Measurements from ENCODE around the gene PITPNM3.

DNA sequence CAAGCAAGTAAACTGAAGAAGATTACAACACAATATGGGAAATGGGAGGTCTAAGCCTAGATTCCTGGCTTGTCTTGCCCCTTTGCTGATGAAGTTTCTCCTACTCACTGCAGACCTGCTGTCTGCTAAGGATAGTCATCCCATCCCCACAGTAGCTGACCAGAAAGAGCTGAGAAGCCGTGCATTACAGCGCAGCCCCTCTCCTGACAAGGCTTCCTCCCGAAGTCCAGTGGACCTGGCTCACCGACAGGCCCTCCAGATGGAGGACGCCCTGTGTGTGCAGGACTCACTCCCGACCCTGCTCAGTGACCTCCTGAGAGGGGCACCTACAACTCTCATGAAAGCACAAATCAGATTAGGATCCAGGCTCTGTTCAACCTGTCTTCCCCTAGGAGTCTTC, 48.8 kb upstream of the PITPNM3 start:
- TF ChIP-seq, protein P1, sequence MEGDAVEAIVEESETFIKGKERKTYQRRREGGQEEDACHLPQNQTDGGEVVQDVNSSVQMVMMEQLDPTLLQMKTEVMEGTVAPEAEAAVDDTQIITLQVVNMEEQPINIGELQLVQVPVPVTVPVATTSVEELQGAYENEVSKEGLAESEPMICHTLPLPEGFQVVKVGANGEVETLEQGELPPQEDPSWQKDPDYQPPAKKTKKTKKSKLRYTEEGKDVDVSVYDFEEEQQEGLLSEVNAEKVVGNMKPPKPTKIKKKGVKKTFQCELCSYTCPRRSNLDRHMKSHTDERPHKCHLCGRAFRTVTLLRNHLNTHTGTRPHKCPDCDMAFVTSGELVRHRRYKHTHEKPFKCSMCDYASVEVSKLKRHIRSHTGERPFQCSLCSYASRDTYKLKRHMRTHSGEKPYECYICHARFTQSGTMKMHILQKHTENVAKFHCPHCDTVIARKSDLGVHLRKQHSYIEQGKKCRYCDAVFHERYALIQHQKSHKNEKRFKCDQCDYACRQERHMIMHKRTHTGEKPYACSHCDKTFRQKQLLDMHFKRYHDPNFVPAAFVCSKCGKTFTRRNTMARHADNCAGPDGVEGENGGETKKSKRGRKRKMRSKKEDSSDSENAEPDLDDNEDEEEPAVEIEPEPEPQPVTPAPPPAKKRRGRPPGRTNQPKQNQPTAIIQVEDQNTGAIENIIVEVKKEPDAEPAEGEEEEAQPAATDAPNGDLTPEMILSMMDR (IDR thresholded peaks at IDR 0.05), result no peak
- no peak for TF ChIP-seq POLR2A (IDR thresholded peaks at IDR 0.05)

All from adrenal gland (tissue), 5 donors.